HG02623 (cell line): ENCODE measurements around the gene RAB2B.
A peak's percentile ranks its signal among the peaks of the same experiment; 100 is the strongest.
"Not testable (repeated sequence)": the region's sequence is repeated elsewhere in the genome, so short reads cannot be mapped to it uniquely, and the experiment has no call there.

Experiments used
- ATAC-seq: cut with Tn5 transposase; IDR thresholded peaks from one replicate; pipeline ENCODE4 v1.9.1; 2021; ENCODE audit warnings: moderate library complexity; ENCODE audit not compliant: unreplicated experiment

RAB2B gene

GRCh38 chr14:21494902-21495762 is 18.4 kb upstream of the RAB2B start:
- ATAC-seq = no peak

- ATAC-seq = no peak
These were observed 9.9 kb upstream of the RAB2B start for GRCh38 chr14:21486640-21487087.

- ATAC-seq = peak; percentile 21
These were observed 235 bp downstream of the RAB2B start for GRCh38 chr14:21476523-21476924.

- ATAC-seq = no peak
These were observed 814 bp downstream of the RAB2B start for GRCh38 chr14:21475767-21476522.

GRCh38 chr14:21467616-21468015 is 9.1 kb downstream of the RAB2B start:
- no peak for ATAC-seq

GRCh38 chr14:21455912-21456667 is 20.7 kb downstream of the RAB2B start, which contains the start of gene CHD8:
CHD8 (minus strand) TSS chr14:21456123; CDS start chr14:21431643, 24,480 bp downstream.
- ATAC-seq = peak; percentile 96

DNA sequence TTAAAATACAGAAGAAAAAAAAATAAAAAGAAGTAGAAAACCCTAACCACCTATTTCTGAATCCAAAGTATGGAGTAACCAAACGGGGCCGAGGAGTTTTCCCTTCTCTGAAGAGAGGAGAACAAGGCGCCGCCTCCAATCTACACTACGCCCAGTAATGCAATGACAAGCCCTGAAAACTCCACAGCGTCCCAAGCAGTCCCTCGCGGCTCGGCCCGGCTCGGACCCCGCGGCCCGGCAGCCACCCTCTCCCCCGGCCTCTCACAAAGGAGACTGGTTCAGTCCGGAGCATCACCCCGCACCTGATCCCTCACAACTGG is 21.2 kb downstream of the RAB2B start:
- peak; percentile 16 for ATAC-seq

DNA sequence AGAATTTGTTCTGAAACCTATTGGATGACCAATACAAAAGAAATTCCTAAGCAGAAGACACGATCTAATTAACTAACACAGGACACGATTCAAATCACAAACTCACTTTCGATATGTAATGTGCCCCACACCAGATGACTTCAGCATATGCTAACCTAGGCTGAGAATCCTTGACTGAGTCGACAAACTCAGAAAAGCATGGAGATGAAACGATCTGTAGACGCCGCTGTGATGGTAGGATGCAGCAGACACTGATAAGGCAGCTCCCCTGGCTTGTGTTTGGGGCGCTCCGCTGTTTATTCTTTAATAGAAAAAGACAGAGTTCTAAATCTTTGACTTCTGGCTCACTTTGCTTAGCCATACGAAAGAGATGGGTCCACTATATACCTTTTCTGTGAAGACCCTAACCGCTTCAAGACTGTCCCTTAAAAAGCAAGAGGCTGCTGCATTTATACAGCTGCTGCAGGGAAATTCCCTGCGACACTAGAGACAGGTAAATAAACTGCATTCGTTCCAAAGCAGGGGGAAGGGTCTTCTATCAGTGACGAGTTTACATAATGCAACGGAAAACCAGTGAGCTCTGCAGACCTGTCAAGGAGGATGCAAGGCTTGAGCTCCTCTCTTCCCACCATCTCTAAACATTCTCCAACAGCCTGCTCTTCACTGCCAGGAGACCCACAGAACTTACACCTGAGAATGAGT is 21.8 kb downstream of the RAB2B start:
- no peak for ATAC-seq

DNA sequence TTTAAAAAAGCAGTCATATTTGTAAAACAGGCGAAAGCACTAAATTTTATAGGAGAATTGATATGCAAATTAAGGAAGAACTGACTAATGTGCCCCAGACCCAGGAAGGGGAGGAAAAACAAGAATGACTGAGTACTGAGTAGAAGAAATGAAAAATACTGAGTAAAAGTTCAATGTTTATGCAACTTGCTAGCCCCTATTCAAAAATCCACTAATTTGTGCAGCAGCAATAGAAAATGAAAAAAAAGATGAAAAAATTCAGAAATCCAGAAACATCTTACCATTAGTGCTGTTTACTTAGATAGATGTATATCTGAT is 26.9 kb downstream of the RAB2B start:
- ATAC-seq = no peak

GRCh38 chr14:21442657-21443056 is 34.1 kb downstream of the RAB2B start:
- ATAC-seq = not testable (repeated sequence)

GRCh38 chr14:21440859-21441258 is 35.9 kb downstream of the RAB2B start:
- no peak for ATAC-seq

GRCh38 chr14:21437063-21437901 is 39.5 kb downstream of the RAB2B start:
- ATAC-seq = peak; percentile 97

- ATAC-seq = no peak
These were observed 40.1 kb downstream of the RAB2B start for GRCh38 chr14:21436567-21437062.

DNA sequence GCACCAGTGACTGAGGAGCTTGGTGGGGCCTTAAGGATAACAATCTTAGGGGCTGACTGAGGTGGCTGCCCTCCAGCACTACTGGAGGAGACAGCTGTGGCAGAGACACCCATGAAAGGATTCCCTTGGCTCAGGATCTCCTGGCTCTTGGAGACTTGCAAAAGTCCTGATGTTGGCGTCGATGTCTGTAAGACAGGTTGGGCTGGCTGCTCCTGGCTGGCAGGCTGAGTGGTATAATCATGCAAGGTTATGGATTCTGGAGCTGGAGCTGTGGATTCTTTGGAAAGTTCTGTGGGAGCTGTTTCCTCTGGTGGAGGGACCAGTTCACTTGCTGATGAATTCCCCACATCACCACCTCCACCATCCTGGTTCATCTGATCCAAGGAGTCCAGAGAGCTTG is 45.6 kb downstream of the RAB2B start:
- ATAC-seq = no peak

GRCh38 chr14:21428930-21429329 is 47.8 kb downstream of the RAB2B start:
- no peak for ATAC-seq

GRCh38 chr14:21426692-21427091 is 50.1 kb downstream of the RAB2B start:
- ATAC-seq = no peak

DNA sequence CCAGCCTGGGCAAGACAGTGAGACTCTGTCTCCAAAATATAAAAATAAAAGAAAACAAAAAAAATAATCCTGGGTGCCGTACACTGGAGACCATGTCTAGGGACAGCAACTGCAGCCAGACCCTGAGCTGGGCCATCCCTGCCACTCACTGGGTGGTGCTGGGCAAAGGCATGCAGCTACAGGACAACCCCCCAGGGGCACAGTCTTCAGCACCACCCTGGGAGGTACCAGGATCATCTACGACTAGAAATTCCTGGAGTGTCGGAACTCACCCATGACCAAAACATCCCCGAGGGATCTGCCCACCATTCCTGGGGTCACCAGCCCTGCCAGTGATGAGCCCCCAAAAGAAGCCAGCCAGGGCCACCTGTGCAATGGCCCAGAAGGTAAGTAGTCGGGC is 57.2 kb downstream of the RAB2B start:
- no peak for ATAC-seq

DNA sequence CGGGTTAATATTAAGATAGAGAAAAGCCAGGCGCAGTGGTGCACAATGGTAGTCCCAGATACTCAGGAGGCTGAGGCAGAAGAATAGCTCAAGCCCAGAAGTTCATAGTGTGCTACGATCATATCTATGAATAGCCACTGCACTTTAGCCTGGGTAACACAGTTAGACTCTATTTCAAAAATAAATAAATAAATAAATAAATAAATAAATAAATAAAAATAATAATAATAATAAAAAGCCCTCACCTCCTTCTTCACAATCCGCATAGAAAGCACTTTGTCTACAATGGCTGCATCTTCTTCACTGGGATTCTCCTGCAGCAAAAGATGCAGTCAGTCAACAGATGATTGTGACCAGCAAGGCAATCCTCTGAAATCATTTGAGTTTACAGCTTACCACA is 61.4 kb downstream of the RAB2B start:
- no peak for ATAC-seq

DNA sequence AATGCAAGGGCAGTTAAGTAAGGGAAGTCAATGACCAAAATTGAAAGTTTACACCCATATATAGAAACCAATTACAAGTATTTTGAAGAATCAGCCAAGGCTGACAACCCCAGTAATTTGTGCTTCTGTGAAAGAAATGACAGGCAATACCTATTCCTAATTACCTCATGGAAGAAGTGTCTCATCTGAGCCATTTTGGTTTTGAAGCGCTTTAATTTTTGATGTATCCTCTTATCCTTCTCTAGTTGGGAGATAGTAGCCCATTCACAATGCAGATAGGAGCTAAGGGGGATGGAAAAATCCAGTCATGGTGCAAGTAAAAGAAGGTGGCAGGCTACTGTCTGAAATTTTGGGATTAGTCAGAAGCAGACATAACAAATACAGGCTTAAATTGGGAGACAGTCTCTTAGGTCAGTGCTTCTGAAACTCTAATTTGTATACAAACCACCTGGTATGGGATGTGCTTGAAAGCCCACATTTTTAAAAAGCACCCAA is 62.6 kb downstream of the RAB2B start:
- ATAC-seq = peak; percentile 47
